Amygdala (tissue), 56 donors: ENCODE measurements around the gene CCR8.
"Not testable (repeated sequence)": the region's sequence is repeated elsewhere in the genome, so short reads cannot be mapped to it uniquely, and the experiment has no call there.

Experiments used
- DNase-seq, 56 donors: peaks; one replicate each; lab custom pipeline; 2025; lab: John Stamatoyannopoulos, UW

CCR8 gene

GRCh38 chr3:39302178-39302577 is 27.3 kb upstream of the CCR8 start:
- no peak for DNase-seq

- DNase-seq: no peak
Observed at GRCh38 chr3:39313289-39313688, 16.2 kb upstream of the CCR8 start.

GRCh38 chr3:39315420-39315819 is 14.1 kb upstream of the CCR8 start:
- no peak for DNase-seq

GRCh38 chr3:39317571-39318169 is 11.8 kb upstream of the CCR8 start:
- no peak for DNase-seq

GRCh38 chr3:39318301-39318700 is 11.2 kb upstream of the CCR8 start:
- DNase-seq: no peak

GRCh38 chr3:39319249-39319648 is 10.3 kb upstream of the CCR8 start:
- no peak for DNase-seq

- not testable (repeated sequence) for DNase-seq
Observed at GRCh38 chr3:39321574-39321983, 7.9 kb upstream of the CCR8 start.

- not testable (repeated sequence) for DNase-seq
Observed at GRCh38 chr3:39322209-39322715, 7.2 kb upstream of the CCR8 start.

- DNase-seq: no peak
Observed at GRCh38 chr3:39322936-39323335, 6.6 kb upstream of the CCR8 start.

GRCh38 chr3:39323494-39323893 is 6.0 kb upstream of the CCR8 start:
- DNase-seq: no peak

GRCh38 chr3:39325236-39325635 is 4.3 kb upstream of the CCR8 start:
- DNase-seq: no peak

- no peak for DNase-seq
Observed at GRCh38 chr3:39327053-39327745, 2.3 kb upstream of the CCR8 start.

GRCh38 chr3:39327746-39328349 is 1.7 kb upstream of the CCR8 start:
- no peak for DNase-seq

GRCh38 chr3:39330824-39331223 is 1.3 kb downstream of the CCR8 start:
- no peak for DNase-seq

GRCh38 chr3:39332525-39332924 is 3.0 kb downstream of the CCR8 start:
- DNase-seq: no peak

- DNase-seq: no peak
Observed at GRCh38 chr3:39333607-39334006, 4.1 kb downstream of the CCR8 start.

GRCh38 chr3:39334205-39334604 is 4.7 kb downstream of the CCR8 start:
- no peak for DNase-seq

- DNase-seq: no peak
Observed at GRCh38 chr3:39338201-39338600, 8.7 kb downstream of the CCR8 start.

GRCh38 chr3:39339086-39339485 is 9.6 kb downstream of the CCR8 start:
- DNase-seq: no peak

GRCh38 chr3:39343076-39343717 is 13.7 kb downstream of the CCR8 start:
- DNase-seq: no peak

- DNase-seq: no peak
Observed at GRCh38 chr3:39343760-39344159, 14.3 kb downstream of the CCR8 start.
